Measurements from ENCODE around the gene DNAJC21. TPM values are rescaled to one million over a fixed set of nuclear protein-coding genes. Genes with fewer than 3 reads are reported as not detected.
"Not testable (repeated sequence)": the region's sequence is repeated elsewhere in the genome, so short reads cannot be mapped to it uniquely, and the experiment has no call there.

Gene DNAJC21
- total RNA-seq, 1 donor from 2014 or later = 57.7 TPM

- intact Hi-C loops (cut with DNase I) = no loop called here
Measured at GRCh38 chr5:34915139-34915855, 14.1 kb upstream of the DNAJC21 start, which contains the start of the genes BRIX1 and RAD1. Gene BRIX1, plus strand, starts transcription at chr5:34915711. Its CDS starts 28 bp downstream, at chr5:34915739. Gene RAD1, minus strand, starts transcription at chr5:34915504. Its CDS starts 612 bp downstream, at chr5:34914892.

GRCh38 chr5:34915856-34916192, 13.5 kb upstream of the DNAJC21 start:
- ATAC-seq (no peak), DNase-seq (no peak)
- peaks cover 57% of the 10 kb centered on the region for H3K36me3 ChIP-seq
- intact Hi-C loops (cut with DNase I) = no loop called here
- no peaks in the 10 kb centered on the region for H3K27me3 ChIP-seq
- no peaks in the 10 kb centered on the region for H3K9me3 ChIP-seq
- no peak for TF ChIP-seq CTCF (IDR thresholded peaks at IDR 0.05)
- H3K4me1 ChIP-seq = peaks cover 28% of the 10 kb centered on the region
- peak overlapping the region; percentile 93 for H3K4me3 ChIP-seq
- H3K27ac ChIP-seq = peak overlapping the region; percentile 92

More at GRCh38 chr5:34915139-34915855, 14.1 kb upstream of the DNAJC21 start, which contains the start of the genes BRIX1 and RAD1:
- peak; percentile 100 for ATAC-seq
- H3K4me1 ChIP-seq = peaks cover 28% of the 10 kb centered on the region
- DNase-seq = peak; percentile 99
- no peaks in the 10 kb centered on the region for H3K9me3 ChIP-seq
- TF ChIP-seq CTCF (IDR thresholded peaks at IDR 0.05) = peak; percentile 7
- no peaks in the 10 kb centered on the region for H3K27me3 ChIP-seq
- H3K4me3 ChIP-seq = peak within 1 kb of the TSS; percentile 93
- peak within 1 kb of the TSS; percentile 92 for H3K27ac ChIP-seq
- peaks cover 57% of the 10 kb centered on the region for H3K36me3 ChIP-seq

GRCh38 chr5:34916518-34916917, 12.8 kb upstream of the DNAJC21 start:
- intact Hi-C loops (cut with DNase I) = no loop called here
- H3K27ac ChIP-seq = no peak overlapping the region
- ATAC-seq = no peak
- H3K9me3 ChIP-seq = no peaks in the 10 kb centered on the region
- H3K36me3 ChIP-seq = peaks cover 56% of the 10 kb centered on the region
- peaks cover 28% of the 10 kb centered on the region for H3K4me1 ChIP-seq
- no peak for DNase-seq
- peak overlapping the region; percentile 93 for H3K4me3 ChIP-seq
- H3K27me3 ChIP-seq = no peaks in the 10 kb centered on the region
- no peak for TF ChIP-seq CTCF (IDR thresholded peaks at IDR 0.05)

GRCh38 chr5:34918025-34918424, 11.3 kb upstream of the DNAJC21 start:
- no peak for DNase-seq
- peaks cover 28% of the 10 kb centered on the region for H3K4me1 ChIP-seq
- no peak overlapping the region for H3K4me3 ChIP-seq
- intact Hi-C loops (cut with DNase I) = no loop called here
- no peaks in the 10 kb centered on the region for H3K27me3 ChIP-seq
- no peak for TF ChIP-seq CTCF (IDR thresholded peaks at IDR 0.05)
- no peaks in the 10 kb centered on the region for H3K9me3 ChIP-seq
- H3K27ac ChIP-seq = no peak overlapping the region
- peaks cover 57% of the 10 kb centered on the region for H3K36me3 ChIP-seq
- ATAC-seq = no peak

- ATAC-seq (no peak), DNase-seq (no peak)
- H3K4me3 ChIP-seq = no peak overlapping the region
- H3K4me1 ChIP-seq = peaks cover 22% of the 10 kb centered on the region
- H3K9me3 ChIP-seq = no peaks in the 10 kb centered on the region
- H3K27ac ChIP-seq = no peak overlapping the region
- peaks cover 59% of the 10 kb centered on the region for H3K36me3 ChIP-seq
- H3K27me3 ChIP-seq = no peaks in the 10 kb centered on the region
- no peak for TF ChIP-seq CTCF (IDR thresholded peaks at IDR 0.05)
- intact Hi-C loops (cut with DNase I) = no loop called here
Measured at GRCh38 chr5:34919077-34919476, 10.3 kb upstream of the DNAJC21 start.

- H3K4me1 ChIP-seq; DNase-seq; H3K4me3 ChIP-seq; H3K9me3 ChIP-seq; ATAC-seq; H3K27me3 ChIP-seq; intact Hi-C loops (cut with DNase I); H3K27ac ChIP-seq: not testable (repeated sequence)
- H3K36me3 ChIP-seq = peaks cover 84% of the 10 kb centered on the region
Measured at GRCh38 chr5:34923256-34923655, 6.1 kb upstream of the DNAJC21 start.
